Measurements from ENCODE around the gene NSUN4. TPM values are rescaled to one million over a fixed set of nuclear protein-coding genes. Genes with fewer than 3 reads are reported as not detected.

The NSUN4 gene
- polyA plus RNA-seq, 1 experiment: 24.0 TPM

DNA sequence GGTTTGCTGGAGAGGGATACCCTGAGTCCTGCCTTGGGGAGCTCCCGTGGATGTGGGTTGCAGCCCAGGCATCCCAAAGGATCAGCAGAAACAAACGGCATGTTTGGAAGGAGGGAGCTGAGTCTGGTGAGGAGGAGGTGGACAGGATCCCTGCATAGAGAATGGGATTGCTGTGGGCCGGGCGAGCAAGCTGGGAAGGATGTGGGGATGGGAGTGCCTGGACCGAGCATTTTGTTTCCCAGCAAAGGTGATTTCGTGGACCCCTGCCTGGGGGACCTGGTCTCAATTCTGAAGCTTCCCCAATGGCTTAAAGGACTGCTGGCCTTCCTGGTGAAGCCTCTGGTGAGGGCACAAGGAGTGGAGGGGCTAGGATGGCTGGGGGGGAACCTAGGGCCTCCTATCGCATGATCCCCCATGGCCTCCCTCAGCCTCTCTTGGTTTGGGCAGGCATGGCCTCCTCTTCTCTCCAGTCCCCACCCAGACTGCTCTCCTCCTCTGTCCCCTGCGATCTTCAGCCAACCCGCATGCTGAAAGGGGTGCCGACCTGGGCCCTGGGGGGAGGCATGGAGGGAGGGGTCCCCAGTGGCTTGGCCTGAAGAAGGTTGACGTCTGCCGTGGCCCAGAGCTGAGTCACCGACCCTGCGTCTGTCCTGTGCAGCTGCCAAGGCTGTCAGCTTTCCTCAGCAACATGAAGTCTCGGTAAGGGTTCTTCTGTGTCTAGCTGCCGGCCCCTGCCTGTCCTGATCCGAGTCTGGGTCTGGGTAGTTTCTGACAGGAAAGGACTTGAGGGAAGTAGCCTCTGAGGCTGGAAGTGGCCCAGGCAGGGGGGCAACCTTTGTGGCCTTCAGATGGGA is 69.8 kb downstream of the NSUN4 start:
- POLR2A ChIA-PET: no interaction called here

DNA sequence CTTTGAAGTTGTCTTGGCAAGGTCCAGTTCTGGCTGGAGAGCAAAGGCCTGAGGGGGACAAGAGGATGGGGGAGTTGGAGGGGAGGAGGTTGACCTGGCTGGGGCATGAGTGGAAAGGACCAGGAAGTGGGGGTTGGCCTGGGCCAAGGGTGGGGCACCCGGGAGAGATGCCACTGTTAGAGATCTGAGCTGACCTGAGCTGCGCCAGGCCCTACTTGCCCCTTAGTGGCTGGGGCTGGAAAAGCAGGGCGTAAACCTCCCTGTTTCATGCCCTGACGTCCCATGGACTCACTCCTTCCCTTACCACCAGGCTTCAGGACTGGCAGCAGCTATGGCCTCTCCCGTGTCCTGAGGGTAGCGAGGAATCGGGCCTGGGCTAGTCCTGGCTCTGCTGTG is 70.4 kb downstream of the NSUN4 start:
- TF ChIP-seq, protein P1, sequence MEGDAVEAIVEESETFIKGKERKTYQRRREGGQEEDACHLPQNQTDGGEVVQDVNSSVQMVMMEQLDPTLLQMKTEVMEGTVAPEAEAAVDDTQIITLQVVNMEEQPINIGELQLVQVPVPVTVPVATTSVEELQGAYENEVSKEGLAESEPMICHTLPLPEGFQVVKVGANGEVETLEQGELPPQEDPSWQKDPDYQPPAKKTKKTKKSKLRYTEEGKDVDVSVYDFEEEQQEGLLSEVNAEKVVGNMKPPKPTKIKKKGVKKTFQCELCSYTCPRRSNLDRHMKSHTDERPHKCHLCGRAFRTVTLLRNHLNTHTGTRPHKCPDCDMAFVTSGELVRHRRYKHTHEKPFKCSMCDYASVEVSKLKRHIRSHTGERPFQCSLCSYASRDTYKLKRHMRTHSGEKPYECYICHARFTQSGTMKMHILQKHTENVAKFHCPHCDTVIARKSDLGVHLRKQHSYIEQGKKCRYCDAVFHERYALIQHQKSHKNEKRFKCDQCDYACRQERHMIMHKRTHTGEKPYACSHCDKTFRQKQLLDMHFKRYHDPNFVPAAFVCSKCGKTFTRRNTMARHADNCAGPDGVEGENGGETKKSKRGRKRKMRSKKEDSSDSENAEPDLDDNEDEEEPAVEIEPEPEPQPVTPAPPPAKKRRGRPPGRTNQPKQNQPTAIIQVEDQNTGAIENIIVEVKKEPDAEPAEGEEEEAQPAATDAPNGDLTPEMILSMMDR (IDR thresholded peaks at IDR 0.05; ENCODE audit: insufficient read depth, low read depth, low read length): no peak
- Histone ChIP-seq H3K36me3 (ENCODE audit: control insufficient read depth, insufficient read depth, low read length) (no peaks in the 10 kb centered on the region), H3K4me3 (ENCODE audit: low read depth, low read length) (no peak overlapping the region), H3K27me3 (ENCODE audit: control insufficient read depth, insufficient read depth, low read length) (no peaks in the 10 kb centered on the region)
- POLR2A ChIA-PET: no interaction called here
- CTCF ChIA-PET: interaction anchor here (1.1 to 1.8 kb wide), 4 partner anchors 20 to 764 kb away, joined by 3 to 4 read pairs (median 4); no protein-coding TSS in a partner anchor
- DNase-seq (ENCODE audit: low read depth): no peak

More for the DNA sequence above, 69.8 kb downstream of the NSUN4 start:
- CTCF ChIA-PET: interaction anchor here (0.9 to 1.8 kb wide), 6 partner anchors 8 to 765 kb away, joined by 3 to 4 read pairs (median 4); no protein-coding TSS in a partner anchor
- no peak for DNase-seq (ENCODE audit: low read depth)
- Histone ChIP-seq H3K36me3 (ENCODE audit: control insufficient read depth, insufficient read depth, low read length) (no peaks in the 10 kb centered on the region), H3K27me3 (ENCODE audit: control insufficient read depth, insufficient read depth, low read length) (no peaks in the 10 kb centered on the region), H3K4me3 (ENCODE audit: low read depth, low read length) (no peak overlapping the region)
- TF ChIP-seq, protein P1 (IDR thresholded peaks at IDR 0.05; ENCODE audit: insufficient read depth, low read depth, low read length): no peak

Other genes with a start within 250 kb of the NSUN4 start
- 1.5 and 2.2 TPM in 2 replicates for gene PIK3R3, start 208.2 kb upstream of the NSUN4 start, polyA plus RNA-seq (2011; rRNA removed)
- 0.64 and 1.1 TPM in 2 replicates for gene TSPAN1, start 165.7 kb upstream of the NSUN4 start, polyA plus RNA-seq (2011; rRNA removed)
- gene P3R3URF, start 164.3 kb upstream of the NSUN4 start, polyA plus RNA-seq (2011; rRNA removed): not detected in 2 replicates
- 60.7 and 80.0 TPM in 2 replicates for gene POMGNT1, start 142.4 kb upstream of the NSUN4 start, polyA plus RNA-seq (2011; rRNA removed)
- 2.5 and 3.2 TPM in 2 replicates for gene LURAP1, start 137.5 kb upstream of the NSUN4 start, polyA plus RNA-seq (2011; rRNA removed)
- 4.3 and 5.6 TPM in 2 replicates for gene RAD54L, start 93.0 kb upstream of the NSUN4 start, polyA plus RNA-seq (2011; rRNA removed)
- 70.5 and 101 TPM in 2 replicates for gene LRRC41, start 37.2 kb upstream of the NSUN4 start, polyA plus RNA-seq (2011; rRNA removed)
- gene UQCRH, start 37.1 kb upstream of the NSUN4 start, polyA plus RNA-seq (2011; rRNA removed): 188 and 449 TPM in 2 replicates
- gene FAAH, start 53.5 kb downstream of the NSUN4 start, polyA plus RNA-seq (2011; rRNA removed): 1.3 and 1.8 TPM in 2 replicates
- not detected in 2 replicates for gene DMBX1, start 149.0 kb downstream of the NSUN4 start, polyA plus RNA-seq (2011; rRNA removed)
- not detected in 2 replicates for gene KNCN, start 210.8 kb downstream of the NSUN4 start, polyA plus RNA-seq (2011; rRNA removed)